Tibial nerve (tissue), 4 donors: ENCODE measurements around the gene FBXL14.

Experiments
- EP300 ChIP-seq, 2 donors: sonication (generic); formaldehyde crosslinking; IDR thresholded peaks; one replicate each; pipeline ENCODE4 v1.6.1; 2017; ENCODE audit warnings: antibody characterized with exemption in 2 of 2, mild to moderate bottlenecking in 1 of 2
- TF ChIP-seq, protein P1 (sequence below), 5 experiments: fragments of 200-600 bp in 3 of 5; fragments of 450-650 bp in 2 of 5; sonication (generic) in 3 of 5; IDR thresholded peaks; one replicate each; pipeline ENCODE4 v1.5.1; 2016 to 2019; ENCODE audit warnings: antibody characterized with exemption in 5 of 5, mild to moderate bottlenecking in 3 of 5, moderate library complexity in 2 of 5

DNA sequence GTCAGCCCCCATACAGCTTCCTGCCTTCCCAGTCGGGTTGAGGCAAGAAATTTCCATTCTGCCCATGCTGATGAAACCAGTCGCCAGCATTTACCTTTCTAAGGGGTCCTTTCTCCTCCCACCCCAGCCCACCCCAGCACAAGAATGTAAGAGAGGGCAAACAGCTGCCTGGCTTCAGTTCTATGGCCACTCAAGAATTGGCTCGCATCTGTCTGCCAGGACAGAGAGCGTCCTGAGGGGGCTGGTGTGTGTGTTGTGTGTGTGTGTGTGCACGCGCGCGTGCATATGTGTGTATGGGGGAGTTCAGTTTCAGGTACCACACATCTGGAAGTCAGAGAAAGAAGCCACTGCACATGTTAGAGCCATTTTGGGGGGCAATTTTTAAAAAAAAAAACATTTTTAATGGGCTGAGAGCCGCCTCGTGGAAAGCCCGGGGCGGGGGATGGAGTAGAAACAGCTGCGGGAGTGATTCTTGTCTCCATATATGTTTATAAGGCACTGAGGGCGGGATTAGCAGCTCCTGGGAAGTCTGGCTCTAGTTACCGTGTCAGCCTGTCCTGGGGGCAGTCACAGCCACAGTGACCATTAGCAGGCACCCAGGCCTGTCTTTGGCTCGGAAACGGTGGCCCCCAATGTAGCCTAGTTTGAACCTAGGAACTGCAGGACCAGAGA lies 34.4 kb upstream of the FBXL14 start, which contains the start of gene WNT5B:
- TF ChIP-seq, protein P1, sequence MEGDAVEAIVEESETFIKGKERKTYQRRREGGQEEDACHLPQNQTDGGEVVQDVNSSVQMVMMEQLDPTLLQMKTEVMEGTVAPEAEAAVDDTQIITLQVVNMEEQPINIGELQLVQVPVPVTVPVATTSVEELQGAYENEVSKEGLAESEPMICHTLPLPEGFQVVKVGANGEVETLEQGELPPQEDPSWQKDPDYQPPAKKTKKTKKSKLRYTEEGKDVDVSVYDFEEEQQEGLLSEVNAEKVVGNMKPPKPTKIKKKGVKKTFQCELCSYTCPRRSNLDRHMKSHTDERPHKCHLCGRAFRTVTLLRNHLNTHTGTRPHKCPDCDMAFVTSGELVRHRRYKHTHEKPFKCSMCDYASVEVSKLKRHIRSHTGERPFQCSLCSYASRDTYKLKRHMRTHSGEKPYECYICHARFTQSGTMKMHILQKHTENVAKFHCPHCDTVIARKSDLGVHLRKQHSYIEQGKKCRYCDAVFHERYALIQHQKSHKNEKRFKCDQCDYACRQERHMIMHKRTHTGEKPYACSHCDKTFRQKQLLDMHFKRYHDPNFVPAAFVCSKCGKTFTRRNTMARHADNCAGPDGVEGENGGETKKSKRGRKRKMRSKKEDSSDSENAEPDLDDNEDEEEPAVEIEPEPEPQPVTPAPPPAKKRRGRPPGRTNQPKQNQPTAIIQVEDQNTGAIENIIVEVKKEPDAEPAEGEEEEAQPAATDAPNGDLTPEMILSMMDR (IDR thresholded peaks at IDR 0.05), result no peak
- no peak for TF ChIP-seq EP300 (IDR thresholded peaks at IDR 0.05)
